Stimulated activated CD4-positive, alpha-beta T cell treated with anti-CD3 and anti-CD28 coated beads, Interleukin-12 subunit alpha, Interleukin-12 subunit beta, amount 100 ng/mL, for 48 hours (primary cell): Measurements from ENCODE around the gene MEP1A.
"Not testable (repeated sequence)": the region's sequence is repeated elsewhere in the genome, so short reads cannot be mapped to it uniquely, and the experiment has no call there.

Experiments
- DNase-seq, 3 donors: peaks; one replicate each; pipeline ENCODE4 v3.0.0-alpha.2; 2020; ENCODE audit warnings: low read depth in 2 of 3, low spot score in 1 of 3

MEP1A gene

DNA sequence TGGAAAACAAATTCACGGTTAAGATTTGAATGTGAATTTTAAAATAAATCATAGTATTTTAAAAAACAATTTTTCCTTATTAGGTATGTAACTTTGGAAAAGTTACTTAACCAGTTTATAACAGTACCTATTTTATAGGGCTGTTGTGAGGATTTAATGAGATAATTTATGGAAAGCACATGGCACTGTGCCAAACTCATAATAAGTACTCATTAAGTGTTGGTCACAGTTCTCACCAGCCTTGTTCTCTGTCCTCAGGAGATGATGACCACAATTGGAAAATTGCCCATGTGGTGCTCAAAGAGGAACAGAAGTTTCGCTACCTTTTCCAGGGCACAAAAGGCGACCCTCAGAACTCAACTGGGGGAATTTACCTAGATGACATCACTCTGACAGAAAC lies 39.6 kb downstream of the MEP1A start:
- no peak for DNase-seq

DNA sequence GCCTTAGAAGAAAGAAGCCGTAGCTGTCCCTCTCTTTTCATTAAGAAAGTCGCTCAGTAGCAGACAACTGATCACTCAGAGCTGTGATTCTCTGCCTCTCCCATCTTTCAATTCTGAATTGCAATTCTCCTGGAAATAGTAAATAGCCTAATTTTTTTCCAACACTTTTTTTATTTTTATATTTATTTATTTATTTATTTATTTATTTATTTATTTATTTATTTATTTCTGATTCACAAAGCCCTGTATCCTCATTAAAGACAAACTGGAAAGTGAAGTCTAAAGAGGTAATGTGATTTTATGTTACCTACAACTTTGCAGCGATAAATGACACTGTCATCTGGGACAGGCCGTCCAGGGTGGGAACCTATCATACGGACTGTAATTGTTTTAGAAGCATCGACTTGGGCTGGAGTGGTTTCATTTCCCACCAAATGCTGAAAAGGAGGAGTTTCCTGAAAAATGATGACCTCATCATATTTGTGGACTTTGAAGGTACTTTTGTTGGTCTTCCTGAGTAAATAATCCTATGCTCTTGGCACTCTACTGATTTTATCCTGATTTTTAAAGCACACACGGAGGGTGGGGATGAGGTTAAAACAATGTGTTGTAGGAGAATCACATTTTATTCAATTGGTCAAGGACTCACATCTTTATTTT lies 41.2 kb downstream of the MEP1A start:
- DNase-seq = not testable (repeated sequence)

DNA sequence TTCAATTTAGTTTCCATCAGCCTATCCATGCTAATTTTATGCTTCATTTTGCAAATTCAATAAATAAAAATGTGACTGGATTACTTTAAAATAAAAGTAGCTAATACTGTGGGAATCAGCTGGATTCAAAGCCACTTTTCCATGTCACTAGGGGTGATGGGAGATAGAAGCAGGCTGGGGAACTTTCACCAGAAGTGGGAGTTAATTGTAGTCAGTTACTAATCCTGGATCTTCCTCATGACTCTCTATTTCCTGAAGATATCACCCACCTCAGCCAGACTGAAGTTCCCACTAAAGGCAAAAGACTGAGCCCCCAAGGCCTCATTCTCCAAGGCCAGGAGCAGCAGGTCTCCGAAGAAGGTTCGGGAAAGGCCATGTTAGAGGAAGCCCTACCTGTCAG lies 41.8 kb downstream of the MEP1A start:
- not testable (repeated sequence) for DNase-seq

DNA sequence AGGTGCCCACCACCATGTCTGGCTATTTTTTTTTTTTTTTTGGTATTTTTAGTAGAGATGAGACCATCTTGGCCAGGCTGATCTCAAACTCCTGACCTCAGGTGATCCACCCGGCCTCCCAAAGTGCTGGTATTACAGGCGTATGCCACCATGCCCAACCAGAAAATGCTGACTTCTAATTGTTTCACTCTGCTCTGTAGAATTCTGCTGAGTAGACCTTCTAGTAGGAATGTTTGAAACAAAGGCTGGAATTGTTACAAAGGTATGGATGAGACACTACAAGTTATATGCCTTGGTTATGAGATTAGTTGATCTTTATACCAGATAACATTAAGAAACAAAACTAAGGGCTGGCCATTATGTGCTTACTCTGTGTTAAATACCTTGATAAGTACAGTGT lies 44.8 kb downstream of the MEP1A start:
- no peak for DNase-seq

DNA sequence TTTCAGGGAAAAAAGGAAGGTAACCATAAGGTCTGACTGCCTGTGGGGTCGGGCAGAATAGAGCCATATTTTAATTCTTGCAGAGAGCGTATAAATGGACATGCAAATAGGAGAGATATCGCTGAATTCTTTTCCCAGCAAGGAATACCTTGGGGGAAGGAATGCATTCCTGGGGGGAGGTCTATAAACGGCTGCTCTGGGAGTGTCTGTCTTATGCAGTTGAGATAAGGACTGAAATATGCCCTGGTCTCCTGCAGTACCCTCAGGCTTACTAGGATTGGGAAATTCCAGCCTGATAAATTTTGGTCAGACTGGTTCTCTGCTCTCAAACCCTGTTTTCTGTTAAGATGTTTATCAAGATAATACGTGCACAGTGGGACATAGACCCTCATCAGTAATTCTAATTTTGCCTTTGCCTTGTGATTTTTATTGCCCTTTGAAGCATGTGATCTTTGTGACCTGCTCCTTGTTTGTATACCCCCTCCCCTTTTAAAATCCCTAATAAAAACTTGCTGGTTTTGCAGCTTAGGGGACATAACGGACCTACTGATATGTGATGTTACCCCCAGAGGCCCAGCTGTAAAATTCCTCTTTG lies 49.2 kb downstream of the MEP1A start:
- not testable (repeated sequence) for DNase-seq

DNA sequence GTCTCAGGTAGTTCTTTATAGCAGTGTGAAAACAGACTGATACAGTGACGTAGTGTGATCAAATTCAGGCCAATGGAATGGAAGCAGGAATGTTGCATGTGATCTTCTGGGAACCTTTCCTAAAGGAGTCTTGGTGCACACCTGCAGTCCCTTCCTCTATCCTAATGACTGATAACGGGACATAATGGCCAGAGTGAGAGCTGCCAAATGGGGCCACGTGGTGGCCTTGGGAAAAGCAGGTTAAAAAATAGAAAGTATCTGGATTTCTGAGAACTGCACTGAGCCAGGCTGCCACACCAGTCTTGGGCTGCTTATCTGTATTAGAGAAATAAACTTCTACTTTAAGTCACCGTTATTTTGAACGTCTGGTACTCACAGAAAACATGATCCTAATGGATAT lies 51.9 kb downstream of the MEP1A start:
- no peak for DNase-seq

DNA sequence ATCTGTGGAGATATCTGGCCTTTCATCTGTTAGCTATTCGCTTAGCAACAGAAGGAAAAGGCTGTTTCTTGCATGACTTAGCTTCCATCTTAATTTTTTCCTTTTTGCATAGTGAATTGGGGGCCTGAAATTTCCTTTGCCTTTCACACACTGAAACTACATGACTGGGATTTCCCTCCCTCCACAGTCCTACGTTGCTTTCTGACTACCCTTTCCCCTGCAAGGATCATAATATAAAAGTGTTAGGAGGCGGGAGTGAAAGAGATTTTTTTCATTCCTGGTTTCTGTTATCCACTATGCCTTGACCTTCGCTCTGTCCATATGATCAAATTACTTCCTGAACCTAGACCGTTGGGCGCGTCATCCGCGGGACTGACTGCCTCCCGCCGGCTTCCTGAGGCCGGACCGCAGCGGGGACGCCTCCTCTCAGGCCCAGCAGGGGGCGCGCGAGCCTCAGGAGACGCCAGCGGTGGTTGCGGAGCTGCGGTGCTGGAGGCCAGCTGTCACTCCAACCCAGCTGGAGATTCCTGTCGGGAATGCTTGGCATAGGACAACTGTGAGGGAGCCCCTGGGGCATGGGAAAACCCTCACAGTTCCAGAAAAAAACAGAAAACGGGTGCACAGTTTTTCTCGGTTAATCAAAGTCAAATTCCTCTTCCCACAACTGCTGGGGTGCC lies 55.6 kb downstream of the MEP1A start:
- DNase-seq = peak; percentile 33 to 55 (median 49)

DNA sequence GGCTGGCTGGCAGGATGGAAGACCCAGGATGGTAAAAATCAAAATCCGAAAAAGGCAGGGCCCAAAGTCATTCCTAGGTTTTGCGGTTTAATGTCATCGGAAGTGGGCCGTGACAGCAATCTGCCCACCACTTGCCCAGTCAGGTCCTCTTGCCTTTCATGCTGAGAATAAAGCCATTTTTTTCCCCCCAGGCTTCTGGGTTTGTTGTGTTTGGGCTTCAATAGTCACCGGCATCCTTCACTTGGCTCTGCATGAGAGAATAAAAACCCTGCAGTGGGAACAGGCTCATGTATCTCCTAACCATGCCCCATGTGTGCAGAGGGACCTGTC lies 56.1 kb downstream of the MEP1A start:
- no peak for DNase-seq

DNA sequence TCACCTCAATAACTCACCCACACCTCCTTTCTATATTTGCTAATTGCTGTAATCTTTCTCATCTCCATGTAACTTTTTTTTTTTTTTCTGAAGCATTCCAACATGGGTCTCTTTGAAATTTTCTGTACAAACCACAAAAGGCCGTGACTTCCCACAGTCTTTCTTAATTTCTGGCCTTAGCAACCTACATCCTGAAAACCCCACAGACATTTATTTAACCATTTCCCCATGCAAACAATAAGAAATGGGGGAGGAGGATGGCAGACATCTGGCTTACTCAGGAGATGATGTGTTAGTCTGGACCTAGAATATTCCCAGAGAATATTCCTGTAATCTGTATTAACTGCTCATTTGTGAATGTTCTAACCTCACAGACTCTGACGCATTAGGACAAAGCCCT lies 57.6 kb downstream of the MEP1A start:
- DNase-seq = no peak

DNA sequence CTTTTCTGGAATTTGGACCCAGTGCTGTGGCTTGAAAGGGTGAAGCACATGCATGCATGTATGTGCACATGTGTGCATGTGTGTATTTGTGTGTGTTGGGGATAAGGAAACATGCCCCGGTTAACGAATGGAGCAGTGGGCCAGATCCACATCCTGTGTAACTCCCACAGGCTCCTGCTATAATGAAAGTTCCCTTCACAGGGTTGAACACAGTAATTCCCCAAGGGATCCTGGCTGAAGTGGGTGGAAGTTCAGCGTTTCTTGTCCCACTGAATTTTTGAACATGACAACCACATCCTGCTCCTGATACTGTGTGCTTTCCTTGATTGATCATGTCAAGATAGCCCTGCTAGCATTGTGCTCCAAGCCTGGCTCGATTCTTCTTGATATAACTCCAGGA lies 58.4 kb downstream of the MEP1A start:
- DNase-seq = not testable (repeated sequence)

DNA sequence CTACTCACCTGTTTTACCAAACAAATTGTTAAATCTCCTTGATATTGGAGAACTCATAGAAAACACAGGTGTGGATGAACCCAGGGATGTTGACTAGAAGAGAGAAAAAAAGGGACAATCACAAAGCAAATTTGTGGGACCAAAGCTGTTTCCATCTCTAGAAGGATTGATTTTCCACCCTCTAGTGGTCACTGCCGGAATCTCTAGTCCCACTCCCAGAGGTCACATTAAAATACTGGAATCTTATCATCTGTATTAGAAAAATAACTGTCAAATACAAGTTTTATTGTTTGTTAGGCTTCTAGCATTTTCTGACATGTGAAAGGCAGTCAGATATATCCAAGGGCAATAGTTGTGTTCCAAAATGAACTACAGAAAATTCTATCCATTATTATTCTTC lies 62.8 kb downstream of the MEP1A start:
- peak in 2 of 3 donors; percentile 16 to 24 for DNase-seq

DNA sequence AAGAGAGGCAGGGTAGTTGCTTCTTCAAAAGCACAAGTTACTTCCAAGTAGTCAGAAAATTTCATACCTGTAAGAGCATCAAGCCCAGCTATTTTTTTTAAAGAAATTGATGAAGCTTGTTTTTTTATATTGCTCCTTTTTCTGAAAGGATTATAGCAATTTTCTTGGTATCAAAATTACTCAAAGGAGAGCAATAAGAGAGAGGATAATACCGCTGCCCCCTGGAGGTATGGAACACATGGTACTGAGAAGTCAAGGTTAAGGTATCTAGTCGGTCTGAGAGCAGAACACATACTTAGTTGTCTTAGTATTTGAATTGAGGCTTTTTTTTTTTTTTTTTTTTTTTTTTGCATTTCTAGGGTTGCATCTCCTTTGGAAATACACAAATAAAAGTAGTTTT lies 69.2 kb downstream of the MEP1A start:
- no peak for DNase-seq

DNA sequence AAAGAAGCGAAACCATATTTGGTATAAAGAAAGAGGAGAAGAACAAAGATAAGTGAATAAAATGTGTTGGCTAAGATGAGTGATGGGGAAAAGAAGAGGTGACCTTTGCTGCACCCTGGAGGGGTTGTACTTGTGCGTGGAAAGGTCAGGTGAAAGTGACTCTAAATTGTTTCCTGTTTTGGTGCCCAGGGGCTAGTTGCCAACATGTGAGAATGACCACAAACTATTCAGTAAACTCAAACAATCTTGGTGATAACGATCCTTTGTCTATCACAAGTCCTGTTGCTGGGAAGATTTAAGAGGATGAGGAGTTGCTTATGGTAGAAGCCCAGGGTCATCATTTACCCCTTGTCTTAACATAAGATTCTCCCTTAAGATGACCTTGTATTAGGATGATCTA lies 70.6 kb downstream of the MEP1A start:
- DNase-seq = no peak

DNA sequence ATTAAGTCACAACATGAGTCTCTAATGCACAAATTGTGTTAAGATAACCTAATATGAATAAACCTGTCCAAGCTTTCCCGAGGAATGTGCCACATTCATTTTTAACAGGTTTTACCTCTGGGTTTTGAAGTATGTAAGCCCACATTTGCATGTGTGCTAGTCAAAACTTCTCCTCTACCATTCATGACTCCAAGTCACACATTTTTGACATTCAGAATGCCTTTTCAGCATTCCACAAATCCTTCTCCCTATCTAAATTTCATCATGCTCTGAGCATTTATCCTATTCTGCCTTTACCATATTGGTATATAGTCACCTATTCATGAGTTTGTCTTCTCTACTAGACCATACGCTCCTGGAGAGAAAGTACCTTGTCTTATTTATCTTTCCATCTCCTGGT lies 72.0 kb downstream of the MEP1A start:
- no peak for DNase-seq

DNA sequence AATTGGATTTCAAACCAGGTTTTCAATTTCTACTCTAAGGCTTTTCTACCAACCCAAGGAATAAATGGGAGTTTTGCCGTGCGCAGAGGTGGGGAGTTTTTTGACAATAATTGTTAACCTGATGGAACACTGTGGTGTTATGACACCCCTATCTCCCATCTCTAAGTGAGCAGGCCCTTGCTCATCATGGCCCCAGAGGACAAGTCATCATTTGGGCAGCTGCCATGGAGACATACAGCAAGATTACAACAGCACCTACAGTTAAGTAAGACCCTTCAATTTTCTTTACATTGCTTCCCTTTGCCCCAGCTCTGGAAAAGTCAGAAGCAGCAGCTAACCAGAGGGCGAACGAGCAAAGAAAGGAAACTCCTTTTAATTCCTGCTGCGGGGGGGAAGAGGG lies 74.2 kb downstream of the MEP1A start:
- no peak for DNase-seq

DNA sequence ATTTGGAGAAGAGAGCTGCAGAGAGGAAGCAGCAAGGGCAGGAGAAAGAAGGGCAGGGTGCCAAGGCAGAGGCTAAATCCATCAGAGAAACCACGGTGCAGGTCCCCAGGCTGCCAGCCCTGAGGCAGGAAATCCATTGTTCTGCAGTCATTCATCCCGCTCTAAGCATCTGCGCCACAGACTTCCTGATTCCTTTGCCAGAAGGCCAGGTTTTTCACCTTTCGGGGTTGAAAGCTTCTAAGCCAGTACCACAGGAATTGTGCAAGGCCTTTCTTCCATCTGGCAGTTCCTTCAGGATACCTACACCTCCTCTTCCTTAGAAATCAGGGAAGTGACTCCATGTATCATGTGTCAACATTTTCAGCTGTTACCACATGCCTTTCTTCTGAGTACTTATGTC lies 82.9 kb downstream of the MEP1A start:
- no peak for DNase-seq

DNA sequence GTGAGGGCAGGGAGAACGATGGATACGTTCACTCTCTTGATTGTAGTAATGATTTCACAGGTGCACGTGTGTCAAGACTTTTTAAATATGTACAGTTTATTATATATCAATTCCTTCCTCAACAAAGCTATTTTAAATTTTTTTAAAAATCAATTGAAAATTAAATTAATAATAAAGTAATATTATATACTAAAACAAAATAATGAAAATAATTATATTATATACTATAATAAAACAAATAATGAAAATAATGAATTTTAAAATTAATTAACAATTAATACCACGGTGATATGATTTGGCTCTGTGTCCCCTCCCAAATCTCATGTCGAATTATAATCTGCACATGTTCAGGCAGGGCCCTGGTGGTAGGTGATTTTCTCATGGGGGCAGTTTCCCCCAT lies 85.8 kb downstream of the MEP1A start:
- DNase-seq = no peak

DNA sequence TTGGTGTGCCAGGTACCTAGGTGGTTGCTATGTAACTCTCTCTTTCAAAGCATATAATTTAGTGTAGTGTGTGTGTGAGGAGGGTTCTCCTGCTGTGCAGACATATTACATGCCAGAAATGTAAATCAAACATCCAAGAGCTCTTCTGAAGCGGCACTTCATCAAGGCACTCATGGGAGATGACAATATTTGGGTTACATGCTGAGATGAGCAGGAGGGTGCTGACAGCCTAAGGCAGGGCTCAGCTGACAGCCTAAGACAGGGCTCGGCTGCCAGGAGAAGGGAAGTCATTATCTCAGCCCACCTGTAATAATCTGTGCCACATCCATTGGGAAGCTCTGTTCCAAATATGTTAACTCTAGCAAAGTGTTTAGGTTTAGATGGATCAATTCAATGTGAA lies 89.5 kb downstream of the MEP1A start:
- no peak for DNase-seq

DNA sequence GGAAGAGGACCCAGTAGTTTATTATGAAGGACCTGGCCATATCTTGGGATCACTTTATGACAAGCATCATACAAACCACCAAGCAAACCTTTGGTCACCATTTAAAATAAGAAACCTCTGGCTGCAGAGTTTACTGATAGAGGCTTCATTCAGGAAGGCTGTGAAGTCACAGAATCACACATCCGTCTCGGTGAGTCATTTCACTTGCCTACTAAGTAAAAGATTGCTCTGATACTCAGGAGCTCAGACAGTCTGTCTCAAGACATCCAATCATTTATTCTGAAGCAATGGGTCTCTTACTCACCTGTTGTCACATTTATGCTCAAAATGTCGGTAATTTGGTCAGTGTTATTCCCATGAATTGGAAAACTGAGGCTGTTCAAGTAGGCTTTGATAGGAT lies 94.8 kb downstream of the MEP1A start:
- DNase-seq = no peak

DNA sequence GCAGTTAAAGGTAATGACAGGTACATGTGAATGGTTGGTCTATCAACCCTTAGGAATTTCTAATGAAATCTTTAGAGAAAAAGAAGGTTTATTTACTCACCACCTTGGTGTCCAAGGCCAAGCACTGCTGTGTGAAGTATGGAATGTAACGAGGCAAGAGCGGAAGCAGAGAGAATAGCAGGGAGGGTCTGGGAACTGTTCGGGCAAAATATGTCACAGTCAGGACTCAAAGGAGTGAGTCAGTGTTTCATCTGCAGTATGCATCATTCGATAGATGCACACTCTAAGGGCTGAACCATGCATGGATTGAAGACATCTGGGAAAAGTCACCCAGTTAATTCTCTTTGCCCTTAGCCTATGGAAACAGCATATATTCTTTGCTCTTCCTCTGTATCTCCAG lies 95.4 kb downstream of the MEP1A start:
- no peak for DNase-seq
